Heart left ventricle (tissue), 16 donors: ENCODE results near the gene SH2D5. TPM values are rescaled to one million over a fixed set of nuclear protein-coding genes. Genes with fewer than 3 reads are reported as not detected.

Source experiments
- ATAC-seq, 4 donors: fragments of 200-7000 bp; cut with Tn5 transposase; one replicate each; pipeline ENCODE4 v1.9.1; 2020 to 2022; ENCODE audit warnings: moderate library complexity in 4 of 4, mild to moderate bottlenecking in 3 of 4, moderate number of reproducible peaks in 1 of 4
- DNase-seq, 5 donors: peaks; one replicate each; pipeline ENCODE4 v3.0.0-alpha.2; 2020
- H3K27ac ChIP-seq, 12 donors: fragments of 200-600 bp; sonication (generic) in 4 of 12; one replicate each; pipeline versions ENCODE4 v1.5.0 to v1.8.0; 2016 to 2022; ENCODE audit warnings: mild to moderate bottlenecking in 2 of 12
- H3K27me3 ChIP-seq, 9 donors: fragments of 200-600 bp; sonication (generic) in 2 of 9; one replicate each; pipeline versions ENCODE4 v1.5.1 to v1.8.0; 2016 to 2022; ENCODE audit warnings: mild to moderate bottlenecking in 3 of 9
- H3K36me3 ChIP-seq, 9 donors: fragments of 200-600 bp; sonication (generic) in 2 of 9; one replicate each; pipeline versions ENCODE4 v1.5.0 to v1.8.0; 2018 to 2022; ENCODE audit warnings: mild to moderate bottlenecking in 2 of 9
- H3K4me1 ChIP-seq, 12 donors: fragments of 200-600 bp; sonication (generic) in 4 of 12; one replicate each; pipeline versions ENCODE4 v1.5.0 to v1.8.0; 2016 to 2022; ENCODE audit warnings: mild to moderate bottlenecking in 3 of 12
- H3K4me3 ChIP-seq, 12 donors: fragments of 200-600 bp; sonication (generic) in 4 of 12; one replicate each; pipeline versions ENCODE4 v1.5.0 to v1.8.0; 2017 to 2022; ENCODE audit warnings: mild to moderate bottlenecking in 9 of 12, moderate library complexity in 4 of 12
- H3K9me3 ChIP-seq, 12 donors: fragments of 200-600 bp; sonication (generic) in 4 of 12; one replicate each; pipeline versions ENCODE4 v1.5.0 to v1.8.0; 2016 to 2022; ENCODE audit warnings: mild to moderate bottlenecking in 1 of 12
- CTCF ChIP-seq, 12 donors: fragments of 200-600 bp; sonication (generic) in 4 of 12; IDR thresholded peaks; one replicate each; pipeline versions ENCODE4 v1.5.0 to v1.8.0; 2018 to 2022; ENCODE audit warnings: antibody characterized with exemption in 12 of 12, mild to moderate bottlenecking in 5 of 12
- POLR2A ChIP-seq, 2 donors: fragments of 450-650 bp; IDR thresholded peaks; one replicate each; pipeline ENCODE4 v1.6.1; 2017; ENCODE audit warnings: antibody characterized with exemption in 2 of 2, mild to moderate bottlenecking in 2 of 2, moderate library complexity in 2 of 2
- WGBS, 4 donors: extraction: QIAGEN DNeasy Blood & Tissue Kit in 2 of 4; methylation state at CpG; one replicate each; pipeline versions ENCODE4 v1.1.5 to v1.1.7; 2013 to 2018; 5-methylcytosine and 5-hydroxymethylcytosine counted together
- intact Hi-C, 10 donors: fragments of 100-400 bp; cut with DNase I; formaldehyde crosslinking; loops; one replicate each; pipeline versions ENCODE4 v1.11.1 to v1.14.2; 2022
- polyA plus RNA-seq, 2 donors: library from polyadenylated mRNA; stranded (reverse); fragments of 200-250 nt; gene quantifications; one replicate each; pipeline ENCODE4 v1.2.3, GENCODE V29; 2013
- total RNA-seq, 9 donors: library from RNA; depleted of rRNA in 2 of 9; stranded (reverse); fragments of >200 nt in 2 of 9; fragmentation: NEBNext Ultra II Directional in 3 of 9; extraction: Animal tissue kit (Norgen Biotek cat#: 25700) in 3 of 9; gene quantifications; one replicate each; pipeline versions ENCODE4 v1.1.0 to v1.2.4, GENCODE V29; 2016 to 2023
- donor health status: ischemic (EF 13 %, LVEDD 7.1; RV severe dilation, severe dysfunction).
- donor health status: healthy with polysubstance abuse.
- donor health status: DM: no; HTN: yes; CAD: no.
- donor health status: DM: no; HTN: no; CAD: no.
- donor health status: ischemic (EF 25% LVEDD 6.9; RV normal size, moderate dysfunction).
- donor health status: ischemic (EF 25% LVEDD 5.7; RV mildly dilated, moderate dysfunction).
- donor health status: healthy.
- donor health status: DM: yes; HTN: yes; CAD: no.
- donor health status: ischemic (EF 35%, LVEDD 5.7; RV mildly dilated, moderate dysfunction).
- donor health status: nonischemic (EF 11% LVEDD 7.7; RV severe dilation, severe dysfunction).
- donor health status: DM: yes; HTN: yes; CAD: no.
- donor health status: PGD.
- donor health status: ischemic (EF 29% LVEDD 5.4; RV normal size, mild dysfunction).
- donor health status: nonischemic (EF 23%, LVEDD 6.1; RV moderate dilation, normal function).

SH2D5 gene
- total and polyA plus RNA-seq, 11 donors, result 0.30 to 12.4 (median 0.67) TPM; not detected in 8

DNA sequence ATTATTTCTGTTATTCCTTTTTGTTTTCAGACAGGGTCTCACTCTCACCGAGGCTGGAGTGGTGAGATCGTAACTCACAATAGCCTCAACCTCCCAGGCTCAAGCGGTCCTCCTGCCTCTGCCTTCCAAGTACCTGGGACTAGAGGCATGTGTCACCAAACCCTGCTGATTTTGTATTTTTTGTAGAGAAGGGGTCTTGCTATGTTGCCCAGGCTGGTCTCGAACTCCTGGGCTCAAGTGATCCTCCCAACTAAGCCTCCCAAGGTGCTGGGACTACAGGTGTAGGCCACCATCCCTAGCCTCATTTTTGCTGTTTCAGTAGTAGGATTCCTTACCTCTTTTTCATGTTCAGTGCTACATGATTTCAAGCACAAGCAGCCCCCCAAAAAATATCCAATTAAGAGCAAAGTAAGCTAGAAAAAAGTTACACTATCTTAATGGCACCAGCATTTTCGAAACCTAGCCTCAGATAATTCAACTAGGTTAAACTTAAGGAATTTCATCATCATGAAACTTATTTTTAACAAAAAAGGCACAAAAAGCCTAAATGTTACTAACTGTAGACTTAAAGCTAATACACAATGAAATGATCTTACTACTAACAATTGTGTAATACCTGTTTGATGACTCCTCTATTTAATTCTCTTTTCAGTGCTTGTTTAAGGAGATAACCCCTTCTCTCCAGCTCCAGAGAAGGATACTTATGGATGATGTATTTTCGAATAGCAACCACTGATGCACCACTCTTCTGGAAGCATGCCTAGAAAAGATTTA, 38.0 kb upstream of the SH2D5 start:
- H3K36me3 ChIP-seq, result peaks cover 0 to 100% (median 99%) of the 10 kb centered on the region in 9 donors
- TF ChIP-seq POLR2A (IDR thresholded peaks at IDR 0.05) (no peak), CTCF (IDR thresholded peaks at IDR 0.05) (no peak)
- ATAC-seq, result no peak
- no peak overlapping the region for H3K27ac ChIP-seq
- H3K9me3 ChIP-seq, result no peaks in the 10 kb centered on the region
- intact Hi-C loops, result no loop called here
- peaks cover 0 to 15% (median 0%) of the 10 kb centered on the region in 12 donors for H3K4me1 ChIP-seq
- no peak for DNase-seq
- WGBS, 4 donors, result 94 to 97% (median 95%) methylated on average over 6 of the region's 6 CpGs
- H3K27me3 ChIP-seq, result no peaks in the 10 kb centered on the region
- no peak overlapping the region for H3K4me3 ChIP-seq

DNA sequence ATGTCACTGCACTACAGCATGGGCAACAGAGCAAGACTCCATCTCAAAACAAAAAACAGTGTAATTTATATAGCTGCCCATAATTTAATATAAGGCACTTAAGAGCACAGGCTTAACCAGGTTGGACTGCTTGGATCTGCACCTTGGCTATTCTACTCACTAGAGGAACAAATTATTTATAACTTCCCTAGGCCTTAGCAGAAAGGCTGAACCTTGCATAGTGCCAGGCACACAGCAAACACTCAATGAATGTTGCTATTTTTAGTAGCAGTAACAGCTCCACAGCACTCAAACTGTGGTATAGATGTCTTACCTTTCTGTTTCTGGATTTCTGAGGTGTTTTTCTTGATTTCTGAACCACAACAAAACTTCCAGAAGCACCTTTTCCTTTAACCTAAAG, 34.8 kb upstream of the SH2D5 start:
- H3K4me1 ChIP-seq, result peaks cover 0 to 15% (median 0%) of the 10 kb centered on the region in 12 donors
- peaks cover 0 to 100% (median 99%) of the 10 kb centered on the region in 9 donors for H3K36me3 ChIP-seq
- no peaks in the 10 kb centered on the region for H3K9me3 ChIP-seq
- intact Hi-C loops, result no loop called here
- no peak for TF ChIP-seq POLR2A (IDR thresholded peaks at IDR 0.05)
- no peak for TF ChIP-seq CTCF (IDR thresholded peaks at IDR 0.05)
- peak; percentile 85 to 92 (median 88) for ATAC-seq
- no peaks in the 10 kb centered on the region for H3K27me3 ChIP-seq
- no peak overlapping the region for H3K4me3 ChIP-seq
- DNase-seq, result no peak
- H3K27ac ChIP-seq, result peak overlapping the region in 4 of 12 donors; percentile 10 to 19 (median 12)

DNA sequence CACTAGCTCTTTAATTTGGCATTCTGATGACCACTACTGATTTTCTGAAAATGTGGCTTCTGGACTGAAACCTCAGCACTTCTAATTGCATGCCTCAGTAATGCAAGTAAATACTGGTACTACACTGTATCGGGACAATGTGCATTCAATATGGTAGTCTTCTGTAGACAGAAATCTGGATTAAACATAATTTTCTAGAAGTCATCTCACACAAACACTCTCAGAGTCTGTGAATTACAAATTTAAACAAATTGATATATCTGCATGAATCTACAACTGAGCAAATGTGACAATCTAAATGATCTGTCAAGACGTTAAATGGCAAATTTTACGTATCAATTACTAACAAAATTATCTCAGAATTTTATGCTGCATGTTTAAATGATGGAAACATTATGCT, 30.9 kb upstream of the SH2D5 start:
- intact Hi-C loops, result no loop called here
- 93 to 97% (median 95%) methylated on average over 3 of the region's 3 CpGs for WGBS, 4 donors

More for the DNA sequence above, 30.9 kb upstream of the SH2D5 start:
- H3K4me3 ChIP-seq, result no peak overlapping the region
- H3K27ac ChIP-seq, result no peak overlapping the region
- no peak for ATAC-seq
- peaks cover 0 to 100% (median 99%) of the 10 kb centered on the region in 9 donors for H3K36me3 ChIP-seq
- no peaks in the 10 kb centered on the region for H3K27me3 ChIP-seq
- no peak for DNase-seq
- TF ChIP-seq CTCF (IDR thresholded peaks at IDR 0.05) (no peak), POLR2A (IDR thresholded peaks at IDR 0.05) (no peak)
- peaks cover 0 to 15% (median 0%) of the 10 kb centered on the region in 12 donors for H3K4me1 ChIP-seq
- H3K9me3 ChIP-seq, result no peaks in the 10 kb centered on the region
